Measurements from ENCODE around the gene HLCS. TPM values are rescaled to one million over a fixed set of nuclear protein-coding genes. Genes with fewer than 3 reads are reported as not detected.

The HLCS gene
- total and polyA plus RNA-seq, 2 of the 8 experiments (the other 6 are each of a cell fraction or from before 2014, with no cell fraction given), result 4.7 to 12.2 TPM

GRCh38 chr21:36828208-36828607, 138.3 kb downstream of the HLCS start:
- Histone ChIP-seq H4K20me1 (replicated peaks in 1 of 2; ENCODE audit: control insufficient read depth in 1 of 2, insufficient read depth in 2 of 2, low read length in 2 of 2) (no peaks in the 10 kb centered on the region), H3K9ac (replicated peaks in 1 of 4; ENCODE audit: extremely low read depth in 1 of 4, low read depth in 3 of 4, low read length in 3 of 4) (no peak overlapping the region), H2BK12ac (ENCODE audit: low read depth, low read length) (no peak overlapping the region), H3K27ac (ENCODE audit: low read depth, low read length) (no peak overlapping the region), H3K79me1 (ENCODE audit: low read depth, low read length) (no peaks in the 10 kb centered on the region), H3K4me1 (replicated peaks in 1 of 4; ENCODE audit: control insufficient read depth in 3 of 4, insufficient read depth in 4 of 4, low read length in 3 of 4) (no peaks in the 10 kb centered on the region), H4K8ac (ENCODE audit: extremely low read depth, insufficient read depth, low read length) (no peak overlapping the region), H3K14ac (ENCODE audit: insufficient read length) (no peak overlapping the region), H3K4me2 (ENCODE audit: insufficient read depth in 1 of 2, low read depth in 2 of 2, low read length in 2 of 2) (no peak overlapping the region), H2BK120ac (replicated peaks; ENCODE audit: low read depth, low read length) (no peak overlapping the region), H2BK5ac (ENCODE audit: low read depth, low read length) (no peak overlapping the region), H3K27me3 (replicated peaks in 1 of 4; ENCODE audit: control insufficient read depth in 3 of 4, extremely low read depth in 1 of 4, insufficient read depth in 3 of 4, low read length in 3 of 4) (no peaks in the 10 kb centered on the region), H3K36me3 (ENCODE audit: control insufficient read depth in 2 of 4, insufficient read depth in 4 of 4, low read length in 3 of 4) (no peaks in the 10 kb centered on the region), H4K5ac (ENCODE audit: insufficient read length, low read depth, low read length) (no peak overlapping the region), H3K9me3 (ENCODE audit: insufficient read depth in 2 of 2, low read depth in 1 of 2, low read length in 1 of 2) (no peaks in the 10 kb centered on the region), H2BK20ac (ENCODE audit: low read length) (no peak overlapping the region), H2AK5ac (ENCODE audit: low read depth, low read length) (no peak overlapping the region), H3K79me2 (ENCODE audit: control insufficient read depth in 1 of 2, insufficient read depth in 2 of 2, low read length in 2 of 2) (no peaks in the 10 kb centered on the region), H3K18ac (ENCODE audit: extremely low read depth, low read length) (no peak overlapping the region), H3K23me2 (ENCODE audit: low read depth, low read length) (no peaks in the 10 kb centered on the region), H3K4ac (replicated peaks; ENCODE audit: insufficient read length, low read depth, low read length) (no peak overlapping the region), H2AFZ (ENCODE audit: low read length) (no peak overlapping the region), H4K91ac (replicated peaks; ENCODE audit: insufficient read length, low read length) (no peak overlapping the region), H3K23ac (ENCODE audit: insufficient read length) (no peak overlapping the region), H3K56ac (replicated peaks; ENCODE audit: insufficient read length, low read depth, low read length) (no peak overlapping the region), H2BK15ac (ENCODE audit: low read length) (no peak overlapping the region), H3K4me3 (ENCODE audit: extremely low read depth in 1 of 4, insufficient read depth in 2 of 4, low read depth in 3 of 4, low read length in 4 of 4) (no peak overlapping the region)
- FAIRE-seq (no peak), DNase-seq (ENCODE audit: low read depth in 1 of 2, low spot score in 2 of 2) (no peak)
- CTCF ChIA-PET (ENCODE audit: partially characterized antibody), result interaction anchor here (0.9 kb wide), 1 partner anchor 26 kb away, joined by 3 read pairs; no protein-coding TSS in a partner anchor
- TF ChIP-seq TAF7 (optimal IDR thresholded peaks at IDR 0.05; ENCODE audit: borderline replicate concordance, low read depth, low read length), result no peak
- 88% methylated on average over 3 of the region's 3 CpGs; no CpG with 5 or more reads in 1 of the 2 experiments for WGBS, 2 experiments (ENCODE audit: extremely low coverage in 1 of 2, insufficient coverage in 1 of 2, insufficient read length in 1 of 2, insufficient replicate concordance in 2 of 2, low coverage in 1 of 2, low lambda C conversion rate in 2 of 2, missing lambda C conversion rate in 1 of 2)
- POLR2A ChIA-PET (ENCODE audit: partially characterized antibody), result no interaction called here

Measured in H1 (cell line).